Measurements from ENCODE around the gene COL18A1. TPM values are rescaled to one million over a fixed set of nuclear protein-coding genes. Genes with fewer than 3 reads are reported as not detected.

Gene COL18A1
- total and polyA plus RNA-seq, 2 of the 8 experiments (the other 6 are each of a cell fraction or from before 2014, with no cell fraction given): 145 to 201 TPM

GRCh38 chr21:45440736-45441350 is 35.9 kb downstream of the COL18A1 start (continued):
- TF ChIP-seq, protein P1, sequence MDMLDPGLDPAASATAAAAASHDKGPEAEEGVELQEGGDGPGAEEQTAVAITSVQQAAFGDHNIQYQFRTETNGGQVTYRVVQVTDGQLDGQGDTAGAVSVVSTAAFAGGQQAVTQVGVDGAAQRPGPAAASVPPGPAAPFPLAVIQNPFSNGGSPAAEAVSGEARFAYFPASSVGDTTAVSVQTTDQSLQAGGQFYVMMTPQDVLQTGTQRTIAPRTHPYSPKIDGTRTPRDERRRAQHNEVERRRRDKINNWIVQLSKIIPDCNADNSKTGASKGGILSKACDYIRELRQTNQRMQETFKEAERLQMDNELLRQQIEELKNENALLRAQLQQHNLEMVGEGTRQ (IDR thresholded peaks at IDR 0.05; ENCODE audit: low read length): no peak
- TF ChIP-seq TAF7 (optimal IDR thresholded peaks at IDR 0.05; ENCODE audit: borderline replicate concordance, low read depth, low read length): no peak
- TF ChIP-seq BRCA1 (IDR thresholded peaks at IDR 0.05; ENCODE audit: low read depth, low read length): no peak
- no peak for TF ChIP-seq HDAC6 (IDR thresholded peaks at IDR 0.05; ENCODE audit: low read depth, low read length)

All from H1 (cell line).